Erythroblast (primary cell): ENCODE results near the gene RPRML.

Experiments
- GATA1 ChIP-seq: IDR thresholded peaks from 2 replicates; pipeline ENCODE4 v1.6.1; 2011; ENCODE audit warnings: low read depth, mild to moderate bottlenecking, control low read depth, low read length, moderate library complexity
- POLR2A ChIP-seq: IDR thresholded peaks from 2 replicates; pipeline ENCODE4 v1.6.1; 2011; ENCODE audit warnings: mild to moderate bottlenecking, low read length

DNA sequence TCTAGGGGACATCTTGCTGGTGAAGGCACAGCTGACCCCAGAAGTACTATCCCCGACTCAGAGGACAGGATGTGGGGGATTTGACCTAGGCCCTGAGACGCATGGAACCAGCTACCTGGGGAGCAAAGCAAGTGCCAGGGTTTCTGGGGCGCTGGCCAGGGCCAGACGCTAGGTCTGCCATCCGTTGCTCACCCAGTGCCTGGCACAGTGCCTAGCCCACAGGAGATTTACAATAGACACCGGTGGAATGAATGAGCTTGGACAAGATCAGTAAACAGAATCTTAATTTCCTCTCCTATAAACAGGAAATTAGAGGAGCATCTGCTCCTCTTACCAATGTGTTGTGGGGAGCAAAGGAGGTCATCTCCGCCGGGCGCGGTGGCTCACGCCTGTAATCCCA lies 5.0 kb downstream of the RPRML start:
- TF ChIP-seq POLR2A (no peak), GATA1 (no peak)
